HepG2 (cell line): Measurements from ENCODE around the gene DIO1. TPM values are rescaled to one million over a fixed set of nuclear protein-coding genes. Genes with fewer than 3 reads are reported as not detected.

Experiments used
- ATAC-seq: fragments of 200-7000 bp; cut with Tn5 transposase; 3 replicates; pipeline ENCODE4 v1.9.1; 2020; ENCODE audit warnings: mild to moderate bottlenecking, moderate library complexity
- BruUV-seq: library from RNA; stranded (reverse); fragments of 400-500 nt; replicated peaks from 2 replicates; lab custom pipeline; 2021; lab: Mats Ljungman, UMichigan
- CTCF ChIA-PET: fragments of 300-600 bp; formaldehyde crosslinking; extraction: SDS; loops from one replicate; lab custom pipeline; 2021; ENCODE audit warnings: low total read pairs, inconsistent platforms, low intra/inter-chr PET ratio; lab: Yijun Ruan, JAX
- POLR2A ChIA-PET: fragments of 350-600 bp; sonication (Branson Sonifier 250); formaldehyde crosslinking; loops from one replicate; lab custom pipeline; 2020; ENCODE audit warnings: antibody characterized with exemption, inconsistent platforms; lab: Yijun Ruan, JAX
- DNase-seq: peaks from one replicate; pipeline ENCODE4 v3.0.0-alpha.2; 2015; ENCODE audit warnings: low spot score
- FAIRE-seq: peaks from 3 replicates; lab custom pipeline; 2011; peaks lifted over from hg19 to GRCh38; lab: Jason Lieb, UNC
- H2AFZ ChIP-seq: one replicate; pipeline ENCODE4 v1.6.1; 2011; ENCODE audit warnings: low read length, inconsistent platforms
- H3K27ac ChIP-seq: fragments of 300-600 bp; 3 replicates; pipeline ENCODE4 v1.8.0; 2011; ENCODE audit warnings: mixed run types, mild to moderate bottlenecking, mixed read lengths, low read length, inconsistent platforms; ENCODE audit not compliant: insufficient read depth; ENCODE audit errors: extremely low read length
- H3K27me3 ChIP-seq, 2 experiments: fragments of 200-600 bp in 1 of 2; 2 replicates in 1 of 2; 3 replicates in 1 of 2; pipeline versions ENCODE4 v1.6.0 to v1.8.0; 2011; ENCODE audit warnings: low read length in 2 of 2, mild to moderate bottlenecking in 2 of 2, moderate library complexity in 2 of 2, inconsistent platforms in 1 of 2; ENCODE audit not compliant: insufficient read depth in 2 of 2, control insufficient read depth in 1 of 2
- H3K36me3 ChIP-seq, 2 experiments: fragments of 200-600 bp in 1 of 2; replicated peaks in 1 of 2; 2 replicates in 1 of 2; 3 replicates in 1 of 2; pipeline versions ENCODE4 v1.5.1 to v1.8.0; 2011; ENCODE audit warnings: low read length in 2 of 2, inconsistent platforms in 1 of 2; ENCODE audit not compliant: insufficient read depth in 2 of 2, control insufficient read depth in 1 of 2
- H3K4me1 ChIP-seq: 2 replicates; pipeline ENCODE4 v1.5.1; 2012; ENCODE audit warnings: low read length, inconsistent platforms; ENCODE audit not compliant: insufficient read depth
- H3K4me2 ChIP-seq: 2 replicates; pipeline ENCODE4 v1.6.0; 2011; ENCODE audit warnings: low read depth, low read length, inconsistent platforms
- H3K4me3 ChIP-seq, 3 experiments: fragments of 200-600 bp in 1 of 3; sonication (generic), shearing (Covaris generic) in 1 of 3; replicated peaks in 1 of 3; 2 replicates each; pipeline ENCODE4 v1.5.1; 2011 to 2016; ENCODE audit warnings: low read length in 3 of 3, inconsistent platforms in 2 of 3, low read depth in 2 of 3, mild to moderate bottlenecking in 2 of 3, control low read depth in 1 of 3, mixed read lengths in 1 of 3; ENCODE audit not compliant: insufficient read depth in 1 of 3
- H3K79me2 ChIP-seq: one replicate; pipeline ENCODE4 v1.6.1; 2011; ENCODE audit warnings: low read length, inconsistent platforms; ENCODE audit not compliant: insufficient read depth
- H3K9ac ChIP-seq: 2 replicates; pipeline ENCODE4 v1.6.0; 2011; ENCODE audit warnings: mild to moderate bottlenecking, low read depth, low read length, inconsistent platforms; ENCODE audit not compliant: insufficient read depth
- H3K9me3 ChIP-seq: 2 replicates; pipeline ENCODE4 v1.5.1; 2012; ENCODE audit warnings: mild to moderate bottlenecking, low read length
- H4K20me1 ChIP-seq: 2 replicates; pipeline ENCODE4 v1.6.0; 2011; ENCODE audit warnings: inconsistent platforms, mild to moderate bottlenecking, low read length, moderate library complexity; ENCODE audit not compliant: insufficient read depth
- FOXM1 ChIP-seq: sonication (generic); formaldehyde crosslinking; IDR thresholded peaks from 2 replicates; pipeline ENCODE4 v1.5.0; 2020; ENCODE audit warnings: missing genetic modification reagents
- SALL1 ChIP-seq: sonication (generic); formaldehyde crosslinking; IDR thresholded peaks from 2 replicates; pipeline ENCODE4 v1.8.0; 2022; ENCODE audit warnings: mild to moderate bottlenecking, missing genetic modification reagents
- ZNF17 ChIP-seq: sonication (generic); formaldehyde crosslinking; IDR thresholded peaks from 2 replicates; pipeline ENCODE4 v1.5.0; 2020; ENCODE audit warnings: mild to moderate bottlenecking, missing genetic modification reagents
- ZNF670 ChIP-seq: sonication (generic); formaldehyde crosslinking; IDR thresholded peaks from 2 replicates; pipeline ENCODE4 v1.8.0; 2022; ENCODE audit warnings: mild to moderate bottlenecking, missing genetic modification reagents, borderline replicate concordance
- WGBS: methylation state at CpG from one replicate; pipeline ENCODE4 v1.1.6; 2017; ENCODE audit warnings: low lambda C conversion rate; 5-methylcytosine and 5-hydroxymethylcytosine counted together
- in situ Hi-C: cut with HindIII; loops from 2 replicates; pipeline ENCODE4 v1.10.0; 2017; ENCODE audit warnings: low pct_unique_long_range_greater_than_20kb; ENCODE audit not compliant: extremely low pct_ligation_motif_present
- intact Hi-C: fragments of 100-400 bp; cut with micrococcal nuclease; formaldehyde crosslinking; loops from one replicate; pipeline ENCODE4 v1.10.0; 2022; ENCODE audit not compliant: unreplicated experiment
- polyA plus RNA-seq, 8 experiments: library from polyadenylated mRNA; depleted of rRNA in 3 of 8; stranded (reverse) in 7 of 8; unstranded in 1 of 8; fragments of >200 nt; fragmentation: Illumina TruSeq in 4 of 8; extraction: Trizol in 4 of 8; gene quantifications; 2 replicates each; pipeline versions ENCODE4 v1.2.1 to v1.2.3, GENCODE V29; 2011 to 2016; ENCODE audit warnings: low read depth in 4 of 8, missing spikeins in 1 of 8, mixed read lengths in 1 of 8; ENCODE audit not compliant: insufficient read depth in 1 of 8
- total RNA-seq, 5 experiments: library from RNA; depleted of rRNA; stranded (reverse); fragments of >200 nt; fragmentation: Illumina TruSeq; extraction: Trizol; gene quantifications; 2 replicates each; pipeline ENCODE4 v1.2.3, GENCODE V29; 2016; ENCODE audit warnings: low read depth in 1 of 5
- TF ChIP-seq, protein P1 (sequence below): sonication (generic); formaldehyde crosslinking; conservative IDR thresholded peaks from 2 replicates; pipeline ENCODE4 v1.8.0; 2022; ENCODE audit warnings: mild to moderate bottlenecking, moderate library complexity, missing genetic modification reagents
- TF ChIP-seq, protein P2 (sequence below): sonication (generic); formaldehyde crosslinking; IDR thresholded peaks from 2 replicates; pipeline ENCODE4 v1.4.0; 2020; ENCODE audit warnings: missing genetic modification reagents
- TF ChIP-seq, protein P3 (sequence below): sonication (generic); formaldehyde crosslinking; IDR thresholded peaks from 2 replicates; pipeline ENCODE4 v1.4.0; 2020; ENCODE audit warnings: missing genetic modification reagents, borderline replicate concordance

The DIO1 gene
- total and polyA plus RNA-seq, 2 of the 13 experiments (the other 11 are each of a cell fraction or from before 2014, with no cell fraction given) = 13.5 to 45.6 TPM

GRCh38 chr1:53902235-53903138 is 8.5 kb downstream of the DIO1 start:
- H3K9me3 ChIP-seq = no peaks in the 10 kb centered on the region
- peak; percentile 41 for ATAC-seq
- no peaks in the 10 kb centered on the region for H3K27me3 ChIP-seq
- H3K4me3 ChIP-seq = no peak overlapping the region
- intact Hi-C loops = no loop called here
- FAIRE-seq = peak; percentile 67
- no peaks in the 10 kb centered on the region for H3K79me2 ChIP-seq
- DNase-seq = peak; percentile 34
- ChIA-PET POLR2A (interaction anchor here (1.4 to 1.5 kb wide), 2 partner anchors 9 to 43 kb away, joined by 3 to 5 read pairs; partner anchors contain the start of genes DIO1 and IFT25), CTCF (no interaction called here)
- H3K9ac ChIP-seq = no peak overlapping the region
- peak overlapping the region; percentile 27 for H3K27ac ChIP-seq
- no peaks in the 10 kb centered on the region for H3K36me3 ChIP-seq
- in situ Hi-C loops = no loop called here
- no peaks in the 10 kb centered on the region for H4K20me1 ChIP-seq
- H2AFZ ChIP-seq = no peak overlapping the region
- H3K4me1 ChIP-seq = peaks cover 89% of the 10 kb centered on the region
- 60% methylated on average over 6 of the region's 7 CpGs for WGBS
- TF ChIP-seq, protein P1, sequence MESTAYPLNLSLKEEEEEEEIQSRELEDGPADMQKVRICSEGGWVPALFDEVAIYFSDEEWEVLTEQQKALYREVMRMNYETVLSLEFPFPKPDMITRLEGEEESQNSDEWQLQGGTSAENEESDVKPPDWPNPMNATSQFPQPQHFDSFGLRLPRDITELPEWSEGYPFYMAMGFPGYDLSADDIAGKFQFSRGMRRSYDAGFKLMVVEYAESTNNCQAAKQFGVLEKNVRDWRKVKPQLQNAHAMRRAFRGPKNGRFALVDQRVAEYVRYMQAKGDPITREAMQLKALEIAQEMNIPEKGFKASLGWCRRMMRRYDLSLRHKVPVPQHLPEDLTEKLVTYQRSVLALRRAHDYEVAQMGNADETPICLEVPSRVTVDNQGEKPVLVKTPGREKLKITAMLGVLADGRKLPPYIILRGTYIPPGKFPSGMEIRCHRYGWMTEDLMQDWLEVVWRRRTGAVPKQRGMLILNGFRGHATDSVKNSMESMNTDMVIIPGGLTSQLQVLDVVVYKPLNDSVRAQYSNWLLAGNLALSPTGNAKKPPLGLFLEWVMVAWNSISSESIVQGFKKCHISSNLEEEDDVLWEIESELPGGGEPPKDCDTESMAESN (CRISPR knock-in tag) = 0 out of 2 replicates have a peak, but pooled peaks have one; percentile 29
- TF ChIP-seq ZNF670 (CRISPR knock-in tag) (no peak), SALL1 (CRISPR knock-in tag) (0 out of 2 replicates have a peak, but pooled peaks have one; percentile 9)
- BruUV-seq = no TSS peak
- peak overlapping the region; percentile 21 for H3K4me2 ChIP-seq

- Histone ChIP-seq H3K79me2 (no peaks in the 10 kb centered on the region), H3K4me2 (no peak overlapping the region), H3K27me3 (no peaks in the 10 kb centered on the region), H3K9ac (no peak overlapping the region), H3K9me3 (no peaks in the 10 kb centered on the region), H3K4me3 (no peak overlapping the region), H3K36me3 (no peaks in the 10 kb centered on the region), H4K20me1 (no peaks in the 10 kb centered on the region), H3K27ac (no peak overlapping the region), H3K4me1 (peaks cover 89% of the 10 kb centered on the region), H2AFZ (no peak overlapping the region)
- in situ Hi-C loops = no loop called here
- ChIA-PET POLR2A (no interaction called here), CTCF (no interaction called here)
- TF ChIP-seq, protein P2, sequence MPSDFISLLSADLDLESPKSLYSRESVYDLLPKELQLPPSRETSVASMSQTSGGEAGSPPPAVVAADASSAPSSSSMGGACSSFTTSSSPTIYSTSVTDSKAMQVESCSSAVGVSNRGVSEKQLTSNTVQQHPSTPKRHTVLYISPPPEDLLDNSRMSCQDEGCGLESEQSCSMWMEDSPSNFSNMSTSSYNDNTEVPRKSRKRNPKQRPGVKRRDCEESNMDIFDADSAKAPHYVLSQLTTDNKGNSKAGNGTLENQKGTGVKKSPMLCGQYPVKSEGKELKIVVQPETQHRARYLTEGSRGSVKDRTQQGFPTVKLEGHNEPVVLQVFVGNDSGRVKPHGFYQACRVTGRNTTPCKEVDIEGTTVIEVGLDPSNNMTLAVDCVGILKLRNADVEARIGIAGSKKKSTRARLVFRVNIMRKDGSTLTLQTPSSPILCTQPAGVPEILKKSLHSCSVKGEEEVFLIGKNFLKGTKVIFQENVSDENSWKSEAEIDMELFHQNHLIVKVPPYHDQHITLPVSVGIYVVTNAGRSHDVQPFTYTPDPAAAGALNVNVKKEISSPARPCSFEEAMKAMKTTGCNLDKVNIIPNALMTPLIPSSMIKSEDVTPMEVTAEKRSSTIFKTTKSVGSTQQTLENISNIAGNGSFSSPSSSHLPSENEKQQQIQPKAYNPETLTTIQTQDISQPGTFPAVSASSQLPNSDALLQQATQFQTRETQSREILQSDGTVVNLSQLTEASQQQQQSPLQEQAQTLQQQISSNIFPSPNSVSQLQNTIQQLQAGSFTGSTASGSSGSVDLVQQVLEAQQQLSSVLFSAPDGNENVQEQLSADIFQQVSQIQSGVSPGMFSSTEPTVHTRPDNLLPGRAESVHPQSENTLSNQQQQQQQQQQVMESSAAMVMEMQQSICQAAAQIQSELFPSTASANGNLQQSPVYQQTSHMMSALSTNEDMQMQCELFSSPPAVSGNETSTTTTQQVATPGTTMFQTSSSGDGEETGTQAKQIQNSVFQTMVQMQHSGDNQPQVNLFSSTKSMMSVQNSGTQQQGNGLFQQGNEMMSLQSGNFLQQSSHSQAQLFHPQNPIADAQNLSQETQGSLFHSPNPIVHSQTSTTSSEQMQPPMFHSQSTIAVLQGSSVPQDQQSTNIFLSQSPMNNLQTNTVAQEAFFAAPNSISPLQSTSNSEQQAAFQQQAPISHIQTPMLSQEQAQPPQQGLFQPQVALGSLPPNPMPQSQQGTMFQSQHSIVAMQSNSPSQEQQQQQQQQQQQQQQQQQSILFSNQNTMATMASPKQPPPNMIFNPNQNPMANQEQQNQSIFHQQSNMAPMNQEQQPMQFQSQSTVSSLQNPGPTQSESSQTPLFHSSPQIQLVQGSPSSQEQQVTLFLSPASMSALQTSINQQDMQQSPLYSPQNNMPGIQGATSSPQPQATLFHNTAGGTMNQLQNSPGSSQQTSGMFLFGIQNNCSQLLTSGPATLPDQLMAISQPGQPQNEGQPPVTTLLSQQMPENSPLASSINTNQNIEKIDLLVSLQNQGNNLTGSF = no peak
- no peak for TF ChIP-seq ZNF17 (CRISPR knock-in tag)
- TF ChIP-seq FOXM1 (CRISPR knock-in tag) = no peak
- TF ChIP-seq, protein P3, sequence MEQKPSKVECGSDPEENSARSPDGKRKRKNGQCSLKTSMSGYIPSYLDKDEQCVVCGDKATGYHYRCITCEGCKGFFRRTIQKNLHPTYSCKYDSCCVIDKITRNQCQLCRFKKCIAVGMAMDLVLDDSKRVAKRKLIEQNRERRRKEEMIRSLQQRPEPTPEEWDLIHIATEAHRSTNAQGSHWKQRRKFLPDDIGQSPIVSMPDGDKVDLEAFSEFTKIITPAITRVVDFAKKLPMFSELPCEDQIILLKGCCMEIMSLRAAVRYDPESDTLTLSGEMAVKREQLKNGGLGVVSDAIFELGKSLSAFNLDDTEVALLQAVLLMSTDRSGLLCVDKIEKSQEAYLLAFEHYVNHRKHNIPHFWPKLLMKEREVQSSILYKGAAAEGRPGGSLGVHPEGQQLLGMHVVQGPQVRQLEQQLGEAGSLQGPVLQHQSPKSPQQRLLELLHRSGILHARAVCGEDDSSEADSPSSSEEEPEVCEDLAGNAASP (CRISPR knock-in tag) = no peak
- intact Hi-C loops = no loop called here
- WGBS = 95% methylated on average over 7 of the region's 8 CpGs
- no TSS peak for BruUV-seq
- FAIRE-seq (no peak), DNase-seq (no peak), ATAC-seq (no peak)
Measured at GRCh38 chr1:53905509-53905908, 11.5 kb downstream of the DIO1 start.
